Measurements from ENCODE around the gene FTO. TPM values are rescaled to one million over a fixed set of nuclear protein-coding genes. Genes with fewer than 3 reads are reported as not detected.

FTO gene
- polyA plus RNA-seq, 2 of the 4 experiments (the other 2 are of a cell fraction): 48.7 to 101 TPM

GRCh38 chr16:54156349-54156748 is 452.4 kb downstream of the FTO start:
- DNase-seq (ENCODE audit: low read depth in 1 of 2, low spot score in 1 of 2): no peak
- H3K27ac ChIP-seq: no peak overlapping the region
- no peak overlapping the region for H3K4me3 ChIP-seq
- no peak overlapping the region for H3K4me2 ChIP-seq
- ChIA-PET CTCF (no interaction called here), POLR2A (no interaction called here)
- TF ChIP-seq HDAC2 (IDR thresholded peaks at IDR 0.05): no peak
- no peak for TF ChIP-seq GATA3 (IDR thresholded peaks at IDR 0.05; ENCODE audit: borderline replicate concordance)
- TF ChIP-seq CHD2 (IDR thresholded peaks at IDR 0.05; ENCODE audit: low read length, partially characterized antibody): no peak
- TF ChIP-seq ZC3H11A (IDR thresholded peaks at IDR 0.05): no peak
- TF ChIP-seq BCL3 (IDR thresholded peaks at IDR 0.05): no peak
- TF ChIP-seq ATOH8 (CRISPR knock-in tag; IDR thresholded peaks at IDR 0.05; ENCODE audit: low read depth): no peak
- TF ChIP-seq EHF (CRISPR knock-in tag; IDR thresholded peaks at IDR 0.05): no peak
- no peak for TF ChIP-seq CBX2 (IDR thresholded peaks at IDR 0.05; ENCODE audit: borderline replicate concordance, low read depth)
- no peak for TF ChIP-seq KDM5A (IDR thresholded peaks at IDR 0.05)
- no peak for TF ChIP-seq REST (IDR thresholded peaks at IDR 0.05)
- no peak for TF ChIP-seq CBX8 (IDR thresholded peaks at IDR 0.05)
- TF ChIP-seq JUN (IDR thresholded peaks at IDR 0.05): no peak
- TF ChIP-seq HOXA7 (CRISPR knock-in tag; IDR thresholded peaks at IDR 0.05): no peak
- no peak for TF ChIP-seq FOSL2 (IDR thresholded peaks at IDR 0.05)
- TF ChIP-seq FOSL2 (CRISPR knock-in tag; IDR thresholded peaks at IDR 0.05): no peak
- TF ChIP-seq EHMT2 (IDR thresholded peaks at IDR 0.05; ENCODE audit: low read depth): no peak
- no peak for TF ChIP-seq RFX5 (IDR thresholded peaks at IDR 0.05)
- no peaks in the 10 kb centered on the region for H3K9me3 ChIP-seq
- no peak for ATAC-seq
- WGBS (ENCODE audit: missing lambda C conversion rate): 33% methylated on average over 1 of the region's 1 CpG
- H3K4me1 ChIP-seq: 0 out of 3 replicates have a peak, but pooled peaks cover 3% of the 10 kb centered on the region
- no peak for FAIRE-seq

GRCh38 chr16:54158986-54159385 is 455.0 kb downstream of the FTO start:
- ChIA-PET POLR2A (no interaction called here), CTCF (interaction anchor here (1.2 kb wide), 1 partner anchor 19 kb away, joined by 3 read pairs; no protein-coding TSS in a partner anchor)
- Histone ChIP-seq H3K27ac (no peak overlapping the region), H3K4me2 (no peak overlapping the region), H3K9me3 (no peaks in the 10 kb centered on the region), H3K4me3 (no peak overlapping the region), H3K4me1 (0 out of 3 replicates have a peak, but pooled peaks cover 3% of the 10 kb centered on the region)
- TF ChIP-seq EP300 (IDR thresholded peaks at IDR 0.05) (no peak), ESRRA (IDR thresholded peaks at IDR 0.05; ENCODE audit: borderline replicate concordance, low read length) (no peak), POLR2A (IDR thresholded peaks at IDR 0.05; ENCODE audit: low read length) (no peak), RARB (CRISPR knock-in tag; IDR thresholded peaks at IDR 0.05) (no peak), TP53 (CRISPR knock-in tag; IDR thresholded peaks at IDR 0.05) (no peak), CBX8 (IDR thresholded peaks at IDR 0.05) (no peak), GATA3 (IDR thresholded peaks at IDR 0.05; ENCODE audit: borderline replicate concordance) (no peak), RFX5 (IDR thresholded peaks at IDR 0.05) (no peak), HOXB13 (CRISPR knock-in tag; IDR thresholded peaks at IDR 0.05; ENCODE audit: low read depth) (no peak), CHD2 (IDR thresholded peaks at IDR 0.05; ENCODE audit: low read length, partially characterized antibody) (no peak), E2F6 (IDR thresholded peaks at IDR 0.05; ENCODE audit: borderline replicate concordance, low read depth) (no peak), RAD21 (conservative IDR thresholded peaks at IDR 0.05 in 1 of 2, IDR thresholded peaks at IDR 0.05 in 1 of 2) (no peak), PHF8 (IDR thresholded peaks at IDR 0.05; ENCODE audit: borderline replicate concordance, low read depth) (no peak), POLR2AphosphoS2 (conservative IDR thresholded peaks at IDR 0.05; ENCODE audit: low read length) (no peak), ZNF302 (CRISPR knock-in tag; IDR thresholded peaks at IDR 0.05) (no peak)
- DNase-seq (ENCODE audit: low read depth in 1 of 2, low spot score in 1 of 2) (no peak), ATAC-seq (no peak), FAIRE-seq (no peak)
- WGBS (ENCODE audit: missing lambda C conversion rate): 45% methylated on average over 4 of the region's 4 CpGs

Measured in A549 (cell line).